Measurements from ENCODE around the gene TRIP13. TPM values are rescaled to one million over a fixed set of nuclear protein-coding genes. Genes with fewer than 3 reads are reported as not detected.

The TRIP13 gene
- 53.3 and 54.0 TPM in 2 replicates for total RNA-seq

DNA sequence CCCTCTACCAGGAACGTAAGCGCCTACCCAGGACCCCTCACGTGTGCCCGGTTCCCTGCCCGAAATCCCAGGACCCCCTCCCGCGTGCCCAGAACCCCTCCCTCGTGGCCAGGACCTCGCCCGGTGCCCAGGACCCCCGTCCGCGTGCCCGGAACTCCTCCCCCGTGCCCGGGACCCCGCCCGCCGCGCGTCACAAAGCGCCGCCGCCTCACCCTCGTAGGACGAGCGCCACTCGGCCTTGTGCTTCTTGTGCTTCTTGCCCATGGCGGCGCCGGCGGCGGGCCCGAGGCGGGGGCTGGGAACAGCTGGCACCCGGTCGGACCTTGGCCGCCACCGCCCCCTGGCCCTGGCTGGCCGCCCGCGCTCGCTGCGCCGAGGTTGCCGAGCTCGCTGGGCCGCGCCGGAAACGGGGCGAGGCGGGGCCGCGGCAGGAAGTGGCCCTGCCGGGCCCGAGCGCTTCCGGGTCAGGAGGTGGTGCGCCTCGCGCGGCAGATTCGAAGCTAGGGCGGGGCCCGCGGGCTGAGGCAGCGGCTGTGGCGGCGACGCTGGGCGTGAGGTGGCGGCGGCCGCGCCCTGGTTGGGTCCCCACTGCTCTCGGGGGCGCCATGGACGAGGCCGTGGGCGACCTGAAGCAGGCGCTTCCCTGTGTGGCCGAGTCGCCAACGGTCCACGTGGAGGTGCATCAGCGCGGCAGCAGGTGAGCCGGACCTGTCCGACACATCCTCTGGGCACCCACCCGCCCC lies at the start of gene TRIP13, which contains the start of gene BRD9:
TSS of gene TRIP13 (plus strand) at position 491 of the 743 bp plus-strand sequence. CDS start at position 606, 115 bp downstream.
TSS of gene BRD9 (minus strand) at position 408 of the 743 bp plus-strand sequence. CDS start at position 264, 144 bp downstream.

DNA sequence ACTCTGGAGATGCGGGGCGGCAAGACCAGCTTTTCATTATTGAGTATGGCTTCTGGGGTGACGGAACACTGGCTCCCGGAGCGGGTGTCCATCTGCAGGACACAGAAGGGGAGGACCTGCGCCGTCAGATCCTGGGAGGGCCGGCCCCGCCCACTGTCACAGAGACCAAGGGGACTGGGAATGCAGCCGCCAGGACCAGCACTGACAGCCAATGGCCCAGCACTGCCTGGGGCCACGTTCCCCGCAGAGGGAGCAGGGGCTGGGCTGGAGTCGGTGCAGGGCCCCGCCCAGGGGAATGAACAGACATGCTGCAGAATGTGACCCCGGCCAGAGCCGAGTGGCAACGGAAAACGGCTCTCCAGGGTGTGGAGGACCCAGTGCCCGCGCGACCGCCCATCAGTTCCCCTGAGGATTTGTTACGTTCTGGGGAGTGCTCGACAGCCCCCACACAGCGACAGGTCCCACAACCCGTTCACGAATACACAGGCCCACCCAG lies 42.1 kb upstream of the TRIP13 start, which contains the start of gene ZDHHC11:
TSS of gene ZDHHC11 (minus strand) at position 476 of the 496 bp plus-strand sequence. CDS start at position 92, 384 bp downstream.

Other genes starting within 250 kb of the TRIP13 start
- under 0.01 and 0.17 TPM in 2 replicates for gene TPPP, start 199.5 kb upstream of the TRIP13 start, total RNA-seq
- gene ZDHHC11B, start 108.2 kb upstream of the TRIP13 start, total RNA-seq, result not detected in 2 replicates
- gene ZDHHC11, start 41.9 kb upstream of the TRIP13 start, total RNA-seq, result 0.34 and 0.59 TPM in 2 replicates
- 34.5 and 35.6 TPM in 2 replicates for gene BRD9, start 83 bp upstream of the TRIP13 start, total RNA-seq
- gene NKD2, start 115.9 kb downstream of the TRIP13 start, total RNA-seq, result 0.30 and 1.8 TPM in 2 replicates
- gene SLC12A7, start 219.2 kb downstream of the TRIP13 start, total RNA-seq, result 4.7 and 5.5 TPM in 2 replicates